Stomach (tissue), 9 donors: ENCODE results near the gene IP6K3. TPM values are rescaled to one million over a fixed set of nuclear protein-coding genes. Genes with fewer than 3 reads are reported as not detected.
A peak's percentile ranks its signal among the peaks of the same experiment; 100 is the strongest.

ENCODE experiments used
- DNase-seq, 2 donors: peaks; one replicate each; pipeline versions ENCODE4 v3.0.0 to v3.0.0-alpha.2; 2013 to 2019
- H3K27ac ChIP-seq, 5 donors: fragments of 200-600 bp in 4 of 5; sonication (generic) in 4 of 5; one replicate each; pipeline ENCODE4 v1.5.1; 2013 to 2019; ENCODE audit warnings: mild to moderate bottlenecking in 1 of 5, moderate library complexity in 1 of 5
- H3K27me3 ChIP-seq, 3 donors: fragments of 200-600 bp; sonication (generic); one replicate each; pipeline ENCODE4 v1.5.1; 2017 to 2019; ENCODE audit warnings: mixed run types in 1 of 3
- H3K36me3 ChIP-seq, 4 donors: fragments of 200-600 bp; sonication (generic); 1 replicate in 3 of 4; 2 replicates in 1 of 4; pipeline ENCODE4 v1.5.1; 2016 to 2019
- H3K4me1 ChIP-seq, 4 donors: fragments of 200-600 bp; sonication (generic); one replicate each; pipeline ENCODE4 v1.5.1; 2016 to 2019
- H3K4me3 ChIP-seq, 4 donors: fragments of 200-600 bp; sonication (generic) in 3 of 4; one replicate each; pipeline ENCODE4 v1.5.1; 2016 to 2019; ENCODE audit warnings: mild to moderate bottlenecking in 1 of 4
- H3K9me3 ChIP-seq, 4 donors: fragments of 200-600 bp; sonication (generic); one replicate each; pipeline ENCODE4 v1.5.1; 2016 to 2019
- CTCF ChIP-seq, 7 experiments: fragments of 450-650 bp in 4 of 7; fragments of 200-600 bp in 3 of 7; sonication (generic) in 3 of 7; IDR thresholded peaks; one replicate each; pipeline ENCODE4 v1.5.1; 2016 to 2019; ENCODE audit warnings: antibody characterized with exemption in 7 of 7, control low read depth in 2 of 7, mild to moderate bottlenecking in 1 of 7
- EP300 ChIP-seq: sonication (generic); formaldehyde crosslinking; IDR thresholded peaks from one replicate; pipeline ENCODE4 v1.6.1; 2017; ENCODE audit warnings: antibody characterized with exemption
- POLR2A ChIP-seq, 4 donors: fragments of 450-650 bp; IDR thresholded peaks; one replicate each; pipeline ENCODE4 v1.6.1; 2016; ENCODE audit warnings: antibody characterized with exemption in 4 of 4, control low read depth in 2 of 4, mild to moderate bottlenecking in 1 of 4, moderate library complexity in 1 of 4
- POLR2AphosphoS5 ChIP-seq, 3 donors: sonication (generic); formaldehyde crosslinking; IDR thresholded peaks; one replicate each; pipeline ENCODE4 v1.6.1; 2016; ENCODE audit warnings: antibody characterized with exemption in 3 of 3
- WGBS, 5 donors: extraction: QIAGEN DNeasy Blood & Tissue Kit in 3 of 5; methylation state at CpG; one replicate each; pipeline versions ENCODE4 v1.1.5 to v1.1.7; 2013 to 2018; 5-methylcytosine and 5-hydroxymethylcytosine counted together
- intact Hi-C: fragments of 100-400 bp; cut with DNase I; formaldehyde crosslinking; loops from one replicate; pipeline ENCODE4 v1.15.1; 2023; ENCODE audit warnings: low total_unique reads
- polyA plus RNA-seq, 3 donors: library from polyadenylated mRNA; stranded (reverse); fragments of 200-250 nt; gene quantifications; one replicate each; pipeline ENCODE4 v1.2.3, GENCODE V29; 2013
- total RNA-seq, 5 donors: library from RNA; depleted of rRNA; stranded (reverse); fragments of >200 nt; gene quantifications; one replicate each; pipeline versions ENCODE4 v1.1.0 to v1.2.3, GENCODE V29; 2014 to 2016
- donor health status: healthy with polysubstance abuse.
- donor health status: Bipolar disorder and iron deficiency.
- donor health status: healthy.

Gene IP6K3
- total and polyA plus RNA-seq, 8 donors = 0.58 to 73.5 (median 1.9) TPM; not detected in 2

DNA sequence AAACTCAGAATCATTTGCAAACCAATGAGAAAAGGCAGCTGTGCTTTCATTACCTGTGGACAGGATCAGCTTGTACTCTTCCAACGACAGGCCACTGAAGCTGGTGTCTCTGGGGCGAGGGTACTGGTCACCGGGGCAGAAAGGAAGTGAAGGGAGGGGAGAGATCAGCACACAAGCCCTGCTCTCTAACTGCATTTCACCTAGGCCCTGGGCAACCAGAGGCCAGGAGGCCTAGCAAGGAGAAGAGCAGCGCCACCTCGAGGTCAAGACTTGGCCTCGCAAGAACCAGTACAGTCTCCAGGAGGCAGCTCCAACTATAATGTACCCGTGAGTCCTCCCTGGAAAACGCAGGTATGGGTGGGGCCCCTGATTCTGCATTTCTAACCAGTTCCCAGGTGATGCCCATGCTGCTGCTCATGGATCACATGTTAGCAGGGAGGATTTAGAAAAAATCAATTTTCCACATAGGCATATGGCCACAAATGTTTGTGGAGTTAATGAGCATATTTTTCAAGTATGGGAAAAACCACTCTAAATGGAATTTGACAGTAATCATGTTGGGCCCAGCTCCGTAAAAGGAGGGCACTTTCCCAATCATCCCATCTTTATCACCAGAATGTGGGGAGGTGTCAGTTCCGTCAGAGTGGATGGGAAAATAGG is 46.2 kb downstream of the IP6K3 start:
- H3K27ac ChIP-seq = peak overlapping the region in 2 of 5 donors; percentile 12 to 36
- WGBS, 5 donors = 30 to 40% (median 33%) methylated on average over 10 of the region's 10 CpGs
- H3K4me1 ChIP-seq = peaks cover 14 to 35% (median 27%) of the 10 kb centered on the region in 4 donors
- DNase-seq = peak; percentile 82 to 92
- TF ChIP-seq POLR2A (IDR thresholded peaks at IDR 0.05) (no peak), EP300 (no peak), CTCF (IDR thresholded peaks at IDR 0.05) (peak in 4 of 7 experiments; percentile 40 to 71 (median 60)), POLR2AphosphoS5 (IDR thresholded peaks at IDR 0.05) (peak in 1 of 3 donors; percentile 55)
- H3K4me3 ChIP-seq = no peak overlapping the region
- peaks cover 19 to 58% (median 44%) of the 10 kb centered on the region in 4 donors for H3K36me3 ChIP-seq
- intact Hi-C loops = loop anchor here (5.0 kb wide), 1 partner anchor 113 kb away; no protein-coding TSS in a partner anchor
- no peaks in the 10 kb centered on the region for H3K9me3 ChIP-seq
- no peaks in the 10 kb centered on the region for H3K27me3 ChIP-seq

GRCh38 chr6:33699739-33700138 is 47.0 kb downstream of the IP6K3 start:
- intact Hi-C loops = loop anchor here (5.0 kb wide), 1 partner anchor 112 kb away; no protein-coding TSS in a partner anchor
- Histone ChIP-seq H3K27ac (peak overlapping the region in 2 of 5 donors; percentile 12 to 36), H3K9me3 (no peaks in the 10 kb centered on the region), H3K27me3 (no peaks in the 10 kb centered on the region), H3K36me3 (peaks cover 25 to 65% (median 52%) of the 10 kb centered on the region in 4 donors), H3K4me1 (peaks cover 22 to 43% (median 32%) of the 10 kb centered on the region in 4 donors), H3K4me3 (no peak overlapping the region)
- TF ChIP-seq POLR2AphosphoS5 (IDR thresholded peaks at IDR 0.05) = no peak
- TF ChIP-seq POLR2A (IDR thresholded peaks at IDR 0.05) = no peak
- no peak for TF ChIP-seq EP300
- no peak for TF ChIP-seq CTCF (IDR thresholded peaks at IDR 0.05)
- WGBS, 5 donors = 40 to 60% (median 52%) methylated on average over 5 of the region's 5 CpGs
- no peak for DNase-seq

GRCh38 chr6:33699131-33699530 is 47.6 kb downstream of the IP6K3 start:
- H3K27ac ChIP-seq = peak overlapping the region in 1 of 5 donors; percentile 12
- no peaks in the 10 kb centered on the region for H3K9me3 ChIP-seq
- H3K4me3 ChIP-seq = no peak overlapping the region
- no peaks in the 10 kb centered on the region for H3K27me3 ChIP-seq
- no peak for DNase-seq
- TF ChIP-seq CTCF (IDR thresholded peaks at IDR 0.05) = no peak
- no peak for TF ChIP-seq POLR2AphosphoS5 (IDR thresholded peaks at IDR 0.05)
- TF ChIP-seq EP300 = no peak
- no peak for TF ChIP-seq POLR2A (IDR thresholded peaks at IDR 0.05)
- peaks cover 25 to 49% (median 32%) of the 10 kb centered on the region in 4 donors for H3K4me1 ChIP-seq
- 53 to 77% (median 67%) methylated on average over 8 of the region's 8 CpGs for whole genome bisulfite sequencing, 5 donors
- H3K36me3 ChIP-seq = peaks cover 25 to 70% (median 55%) of the 10 kb centered on the region in 4 donors
- intact Hi-C loops = no loop called here

DNA sequence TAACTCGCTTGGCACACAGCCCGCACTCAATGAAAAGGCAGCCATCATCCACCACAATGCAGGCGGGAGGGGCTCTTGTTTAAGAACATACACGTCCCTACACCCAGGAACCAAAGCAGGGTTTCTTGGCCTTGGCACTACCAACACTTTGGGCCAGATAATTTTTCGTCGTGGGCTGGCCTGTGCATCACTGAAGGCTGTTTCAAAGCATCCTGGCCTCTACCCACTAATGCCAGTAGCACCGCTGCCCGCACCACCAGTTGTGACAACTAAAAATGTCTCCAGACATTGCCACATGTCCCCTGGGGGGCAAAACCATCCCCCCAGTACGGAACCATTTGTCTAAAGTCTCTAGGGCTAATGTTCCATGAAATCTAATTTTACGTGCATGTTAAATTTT is 48.2 kb downstream of the IP6K3 start:
- no peak overlapping the region for H3K4me3 ChIP-seq
- peaks cover 29 to 76% (median 60%) of the 10 kb centered on the region in 4 donors for H3K36me3 ChIP-seq
- intact Hi-C loops = no loop called here
- H3K27ac ChIP-seq = no peak overlapping the region
- no peak for DNase-seq
- H3K4me1 ChIP-seq = peaks cover 25 to 56% (median 35%) of the 10 kb centered on the region in 4 donors
- H3K9me3 ChIP-seq = no peaks in the 10 kb centered on the region
- no peak for TF ChIP-seq EP300
- TF ChIP-seq POLR2A (IDR thresholded peaks at IDR 0.05) = no peak
- no peak for TF ChIP-seq POLR2AphosphoS5 (IDR thresholded peaks at IDR 0.05)
- no peak for TF ChIP-seq CTCF (IDR thresholded peaks at IDR 0.05)
- H3K27me3 ChIP-seq = no peaks in the 10 kb centered on the region
- 73 to 82% (median 75%) methylated on average over 10 of the region's 10 CpGs for WGBS, 5 donors
